Neural cell (in vitro differentiated cells): ENCODE results near the gene RPSA. TPM values are rescaled to one million over a fixed set of nuclear protein-coding genes. Genes with fewer than 3 reads are reported as not detected.
"Not testable (repeated sequence)": the region's sequence is repeated elsewhere in the genome, so short reads cannot be mapped to it uniquely, and the experiment has no call there.

Experiments used
- H2AFZ ChIP-seq: fragments of 200-600, 300-800 bp; sonication (generic), shearing (Covaris generic); 2 replicates; pipeline ENCODE4 v1.6.0; 2014; ENCODE audit warnings: low read depth, mild to moderate bottlenecking, antibody characterized with exemption, low read length, moderate library complexity
- H3F3A ChIP-seq: fragments of 200-600 bp; shearing (Covaris generic); 2 replicates; pipeline ENCODE4 v1.6.1; 2016; ENCODE audit warnings: mild to moderate bottlenecking, moderate library complexity, mixed read lengths, antibody characterized with exemption, low read length; ENCODE audit not compliant: insufficient read depth, poor library complexity, severe bottlenecking
- H3K27ac ChIP-seq: fragments of 200-600, 300-800 bp; sonication (generic), shearing (Covaris generic); 2 replicates; pipeline ENCODE4 v1.5.1; 2014; ENCODE audit warnings: mild to moderate bottlenecking, low read length, moderate library complexity
- H3K27me3 ChIP-seq: fragments of 300-800, 200-600 bp; sonication (generic), shearing (Covaris generic); 2 replicates; pipeline ENCODE4 v1.6.0; 2014; ENCODE audit warnings: mild to moderate bottlenecking, low read depth, low read length, moderate library complexity; ENCODE audit not compliant: insufficient read depth
- H3K36me3 ChIP-seq: fragments of 300-800, 200-600 bp; sonication (generic), shearing (Covaris generic); 2 replicates; pipeline ENCODE4 v1.5.1; 2014; ENCODE audit warnings: mild to moderate bottlenecking, antibody characterized with exemption, low read length, moderate library complexity; ENCODE audit not compliant: insufficient read depth
- H3K4me2 ChIP-seq: fragments of 300-800, 200-600 bp; sonication (generic), shearing (Covaris generic); 2 replicates; pipeline ENCODE4 v1.6.0; 2014; ENCODE audit warnings: mild to moderate bottlenecking, low read length
- H3K4me3 ChIP-seq: fragments of 300-800, 200-600 bp; sonication (generic), shearing (Covaris generic); 2 replicates; pipeline ENCODE4 v1.5.1; 2014; ENCODE audit warnings: mild to moderate bottlenecking, low read length, moderate library complexity
- H3K79me2 ChIP-seq: fragments of 200-600 bp; shearing (Covaris generic); replicated peaks from 2 replicates; pipeline ENCODE4 v1.6.0; 2014; ENCODE audit warnings: mild to moderate bottlenecking, low read length, moderate library complexity; ENCODE audit not compliant: insufficient read depth
- H3K9ac ChIP-seq: fragments of 300-800, 200-600 bp; sonication (generic), shearing (Covaris generic); 2 replicates; pipeline ENCODE4 v1.6.1; 2016; ENCODE audit warnings: mild to moderate bottlenecking, low read length, mixed read lengths
- H3K9me2 ChIP-seq: fragments of 200-600 bp; shearing (Covaris generic); 2 replicates; pipeline ENCODE4 v1.6.1; 2016; ENCODE audit warnings: mild to moderate bottlenecking, low read length, mixed read lengths; ENCODE audit not compliant: insufficient read depth
- H3K9me3 ChIP-seq: fragments of 200-600, 300-800 bp; sonication (generic), shearing (Covaris generic); 2 replicates; pipeline ENCODE4 v1.6.1; 2016; ENCODE audit warnings: mild to moderate bottlenecking, mixed run types, low read length, moderate library complexity, mixed read lengths
- H4K20me1 ChIP-seq: fragments of 200-600 bp; shearing (Covaris generic); 2 replicates; pipeline ENCODE4 v1.6.1; 2016; ENCODE audit warnings: mild to moderate bottlenecking, mixed run types; ENCODE audit not compliant: insufficient read depth
- CTCF ChIP-seq: fragments of 450-650 bp; IDR thresholded peaks from 2 replicates; pipeline ENCODE4 v1.5.1; 2014; ENCODE audit warnings: antibody characterized with exemption, mild to moderate bottlenecking, moderate library complexity; ENCODE audit not compliant: poor library complexity, severe bottlenecking
- EP300 ChIP-seq: fragments of 450-650 bp; conservative IDR thresholded peaks from 2 replicates; pipeline ENCODE4 v1.6.1; 2014; ENCODE audit warnings: antibody characterized with exemption, mild to moderate bottlenecking, moderate library complexity; ENCODE audit not compliant: poor library complexity, severe bottlenecking
- EZH2 ChIP-seq: fragments of 200-600, 300-800 bp; shearing (Covaris generic), sonication (generic); IDR thresholded peaks from 2 replicates; pipeline ENCODE4 v1.6.1; 2014; ENCODE audit warnings: antibody characterized with exemption, low read length, borderline replicate concordance, mild to moderate bottlenecking; ENCODE audit not compliant: insufficient read depth, poor library complexity, severe bottlenecking
- MXI1 ChIP-seq: fragments of 450-650 bp; conservative IDR thresholded peaks from 2 replicates; pipeline ENCODE4 v1.6.1; 2014; ENCODE audit warnings: antibody characterized with exemption, mild to moderate bottlenecking; ENCODE audit not compliant: poor library complexity, severe bottlenecking
- POLR2AphosphoS5 ChIP-seq: IDR thresholded peaks from 2 replicates; pipeline ENCODE4 v1.6.1; 2012
- RAD21 ChIP-seq: fragments of 450-650 bp; conservative IDR thresholded peaks from 2 replicates; pipeline ENCODE4 v1.6.1; 2014; ENCODE audit warnings: antibody characterized with exemption, mild to moderate bottlenecking, moderate library complexity
- REST ChIP-seq: IDR thresholded peaks from 2 replicates; pipeline ENCODE4 v1.6.1; 2012; ENCODE audit warnings: borderline replicate concordance
- SMC3 ChIP-seq: fragments of 450-650 bp; conservative IDR thresholded peaks from 2 replicates; pipeline ENCODE4 v1.6.1; 2014; ENCODE audit warnings: antibody characterized with exemption, mild to moderate bottlenecking, moderate library complexity; ENCODE audit not compliant: poor library complexity
- TAF1 ChIP-seq: IDR thresholded peaks from 2 replicates; pipeline ENCODE4 v1.6.1; 2012; ENCODE audit warnings: low read depth
- polyA plus RNA-seq: library from polyadenylated mRNA; depleted of rRNA; stranded (reverse); fragments of >200 nt; gene quantifications from 2 replicates; pipeline ENCODE4 v1.2.3, GENCODE V29; 2014

Gene RPSA
- polyA plus RNA-seq, 1 donor from 2014 or later = 1,629 TPM

GRCh38 chr3:39362812-39363211, 43.7 kb upstream of the RPSA start:
- Histone ChIP-seq H3K4me2 (no peak overlapping the region), H3K27me3 (no peaks in the 10 kb centered on the region), H3K9me3 (no peaks in the 10 kb centered on the region), H4K20me1 (no peaks in the 10 kb centered on the region), H3K79me2 (no peaks in the 10 kb centered on the region), H3K9me2 (no peaks in the 10 kb centered on the region), H3F3A (no peaks in the 10 kb centered on the region), H3K9ac (no peak overlapping the region), H2AFZ (no peak overlapping the region), H3K27ac (no peak overlapping the region), H3K36me3 (no peaks in the 10 kb centered on the region), H3K4me3 (no peak overlapping the region)
- TF ChIP-seq EZH2 = no peak
- no peak for TF ChIP-seq CTCF
- TF ChIP-seq TAF1 = no peak
- no peak for TF ChIP-seq EP300
- no peak for TF ChIP-seq SMC3
- no peak for TF ChIP-seq POLR2AphosphoS5
- no peak for TF ChIP-seq RAD21
- no peak for TF ChIP-seq MXI1
- no peak for TF ChIP-seq REST

- H3K27ac ChIP-seq, H3K9me3 ChIP-seq, H3K79me2 ChIP-seq, H3K9ac ChIP-seq, H4K20me1 ChIP-seq, H3K36me3 ChIP-seq, H3K4me3 ChIP-seq, H3F3A ChIP-seq, H3K4me2 ChIP-seq, H2AFZ ChIP-seq, H3K27me3 ChIP-seq, H3K9me2 ChIP-seq: not testable (repeated sequence)
These were observed 36.1 kb upstream of the RPSA start for GRCh38 chr3:39370450-39370849.

GRCh38 chr3:39372833-39373232, 33.7 kb upstream of the RPSA start:
- Histone ChIP-seq H3K36me3 (no peaks in the 10 kb centered on the region), H2AFZ (no peak overlapping the region), H3K4me3 (no peak overlapping the region), H4K20me1 (no peaks in the 10 kb centered on the region), H3K9ac (no peak overlapping the region), H3K9me3 (no peaks in the 10 kb centered on the region), H3K27me3 (no peaks in the 10 kb centered on the region), H3K9me2 (no peaks in the 10 kb centered on the region), H3K79me2 (no peaks in the 10 kb centered on the region), H3K4me2 (no peak overlapping the region), H3K27ac (no peak overlapping the region), H3F3A (no peaks in the 10 kb centered on the region)
- TF ChIP-seq POLR2AphosphoS5 (no peak), RAD21 (no peak), EZH2 (no peak), REST (no peak), TAF1 (no peak), CTCF (no peak), EP300 (no peak), SMC3 (no peak), MXI1 (no peak)
